Endothelial cell of umbilical vein (primary cell): ENCODE data around the gene DAB2.

Experiments
- EZH2 ChIP-seq: IDR thresholded peaks from 2 replicates; pipeline ENCODE4 v1.6.1; 2012; ENCODE audit warnings: borderline replicate concordance, low read depth, mild to moderate bottlenecking, moderate library complexity, low read length, inconsistent platforms; ENCODE audit not compliant: severe bottlenecking
- JUN ChIP-seq: IDR thresholded peaks from 2 replicates; pipeline ENCODE4 v1.6.1; 2011; ENCODE audit warnings: borderline replicate concordance, low read depth; ENCODE audit not compliant: insufficient read length, insufficient read depth
- POLR2A ChIP-seq: IDR thresholded peaks from 2 replicates; pipeline ENCODE4 v1.6.1; 2012; ENCODE audit warnings: low read depth, mild to moderate bottlenecking, control low read depth, low read length
- TF ChIP-seq, protein P1 (sequence below), 2 donors: IDR thresholded peaks; 1 replicate in 1 of 2; 2 replicates in 1 of 2; pipeline ENCODE4 v1.5.1; 2011; ENCODE audit warnings: low read length in 2 of 2, mild to moderate bottlenecking in 2 of 2, moderate library complexity in 2 of 2, control low read depth in 1 of 2, inconsistent platforms in 1 of 2, low read depth in 1 of 2; ENCODE audit not compliant: insufficient read depth in 1 of 2; ENCODE audit errors: extremely low read depth in 1 of 2

DNA sequence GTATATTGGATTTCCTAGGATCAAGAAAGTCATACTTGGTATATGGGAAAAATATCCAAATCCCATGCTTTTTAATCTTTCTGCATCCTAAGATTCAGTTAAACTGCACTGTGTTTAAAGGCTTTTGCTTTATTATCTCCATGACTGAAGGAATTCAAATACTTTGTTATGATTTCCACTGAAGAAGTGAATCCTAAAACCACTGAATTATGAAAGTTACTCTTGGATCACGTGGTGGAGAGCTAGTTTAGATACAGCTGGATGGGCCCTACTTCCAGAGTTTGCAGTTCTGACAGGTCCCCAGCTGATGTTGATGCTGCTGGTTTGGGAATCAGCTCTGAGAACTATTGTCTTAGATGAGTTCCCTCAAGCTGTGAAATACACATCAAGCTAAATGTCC is 5.0 kb downstream of the DAB2 start:
- TF ChIP-seq, protein P1, sequence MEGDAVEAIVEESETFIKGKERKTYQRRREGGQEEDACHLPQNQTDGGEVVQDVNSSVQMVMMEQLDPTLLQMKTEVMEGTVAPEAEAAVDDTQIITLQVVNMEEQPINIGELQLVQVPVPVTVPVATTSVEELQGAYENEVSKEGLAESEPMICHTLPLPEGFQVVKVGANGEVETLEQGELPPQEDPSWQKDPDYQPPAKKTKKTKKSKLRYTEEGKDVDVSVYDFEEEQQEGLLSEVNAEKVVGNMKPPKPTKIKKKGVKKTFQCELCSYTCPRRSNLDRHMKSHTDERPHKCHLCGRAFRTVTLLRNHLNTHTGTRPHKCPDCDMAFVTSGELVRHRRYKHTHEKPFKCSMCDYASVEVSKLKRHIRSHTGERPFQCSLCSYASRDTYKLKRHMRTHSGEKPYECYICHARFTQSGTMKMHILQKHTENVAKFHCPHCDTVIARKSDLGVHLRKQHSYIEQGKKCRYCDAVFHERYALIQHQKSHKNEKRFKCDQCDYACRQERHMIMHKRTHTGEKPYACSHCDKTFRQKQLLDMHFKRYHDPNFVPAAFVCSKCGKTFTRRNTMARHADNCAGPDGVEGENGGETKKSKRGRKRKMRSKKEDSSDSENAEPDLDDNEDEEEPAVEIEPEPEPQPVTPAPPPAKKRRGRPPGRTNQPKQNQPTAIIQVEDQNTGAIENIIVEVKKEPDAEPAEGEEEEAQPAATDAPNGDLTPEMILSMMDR (IDR thresholded peaks at IDR 0.05; ENCODE audit: extremely low read depth in 1 of 2, insufficient read depth in 1 of 2, low read depth in 1 of 2, low read length in 2 of 2), result no peak
- no peak for TF ChIP-seq POLR2A
- TF ChIP-seq JUN, result no peak
- no peak for TF ChIP-seq EZH2
